Transverse colon (tissue), 4 donors: ENCODE measurements around the gene UBAP2. TPM values are rescaled to one million over a fixed set of nuclear protein-coding genes. Genes with fewer than 3 reads are reported as not detected.

Experiments
- DNase-seq: peaks from one replicate; pipeline ENCODE4 v3.0.0-alpha.2; 2019
- H3K27ac ChIP-seq, 4 donors: fragments of 200-600 bp; sonication (generic); 2 replicates each; pipeline ENCODE4 v1.5.1; 2016 to 2018; ENCODE audit warnings: inconsistent platforms in 4 of 4
- H3K27me3 ChIP-seq: fragments of 200-600 bp; sonication (generic); 2 replicates; pipeline ENCODE4 v1.5.1; 2017; ENCODE audit warnings: inconsistent platforms
- H3K36me3 ChIP-seq, 4 donors: fragments of 200-600 bp; sonication (generic); 2 replicates each; pipeline ENCODE4 v1.5.1; 2017 to 2019; ENCODE audit warnings: inconsistent platforms in 4 of 4
- H3K4me1 ChIP-seq, 4 donors: fragments of 200-600 bp; sonication (generic); 2 replicates each; pipeline ENCODE4 v1.5.1; 2017 to 2020; ENCODE audit warnings: inconsistent platforms in 4 of 4
- H3K4me3 ChIP-seq, 4 donors: fragments of 200-600 bp; sonication (generic); 1 replicate in 1 of 4; 2 replicates in 3 of 4; pipeline versions ENCODE4 v1.5.1 to v1.6.1; 2017 to 2019; ENCODE audit warnings: inconsistent platforms in 4 of 4
- H3K9me3 ChIP-seq, 2 donors: fragments of 200-600 bp; sonication (generic); 2 replicates each; pipeline ENCODE4 v1.5.1; 2017 to 2019; ENCODE audit warnings: inconsistent platforms in 2 of 2
- EP300 ChIP-seq: sonication (generic); formaldehyde crosslinking; IDR thresholded peaks from one replicate; pipeline ENCODE4 v1.6.1; 2017; ENCODE audit warnings: antibody characterized with exemption, low read depth
- POLR2A ChIP-seq: fragments of 450-650 bp; IDR thresholded peaks from one replicate; pipeline ENCODE4 v1.6.1; 2016; ENCODE audit warnings: antibody characterized with exemption, mild to moderate bottlenecking, moderate library complexity
- POLR2AphosphoS5 ChIP-seq, 3 donors: sonication (generic); formaldehyde crosslinking; IDR thresholded peaks; one replicate each; pipeline ENCODE4 v1.6.1; 2016; ENCODE audit warnings: antibody characterized with exemption in 3 of 3
- WGBS, 2 donors: methylation state at CpG; one replicate each; pipeline ENCODE4 v1.1.5; 2018; ENCODE audit warnings: low coverage in 1 of 2; 5-methylcytosine and 5-hydroxymethylcytosine counted together
- in situ Hi-C, 4 donors: fragments of 200-750 bp; cut with MboI; loops; one replicate each; pipeline versions ENCODE4 v1.15.0 to v1.15.1; 2017; ENCODE audit warnings: low sequenced_read_pairs in 3 of 4, low pct_ligation_motif_present in 1 of 4, low pct_unique_long_range_greater_than_20kb in 1 of 4
- intact Hi-C: fragments of 100-400 bp; cut with DNase I; formaldehyde crosslinking; loops from one replicate; pipeline ENCODE4 v1.15.1; 2023; ENCODE audit warnings: low total_unique reads
- total RNA-seq, 4 donors: library from RNA; depleted of rRNA; stranded (reverse); fragments of >200 nt; gene quantifications; one replicate each; pipeline ENCODE4 v1.1.0, GENCODE V29; 2016
- TF ChIP-seq, protein P1 (sequence below), 5 experiments: fragments of 200-600 bp in 3 of 5; fragments of 450-650 bp in 2 of 5; sonication (generic) in 3 of 5; IDR thresholded peaks; 1 replicate in 2 of 5; 2 replicates in 3 of 5; pipeline ENCODE4 v1.5.1; 2016 to 2017; ENCODE audit warnings: antibody characterized with exemption in 5 of 5, inconsistent platforms in 3 of 5, mild to moderate bottlenecking in 2 of 5, moderate library complexity in 1 of 5

Gene UBAP2
- total RNA-seq, 4 donors from 2014 or later = 22.5 to 52.1 (median 31.7) TPM

- intact Hi-C loops = no loop called here
- in situ Hi-C loops = no loop called here
- no peaks in the 10 kb centered on the region for H3K9me3 ChIP-seq
- no peaks in the 10 kb centered on the region for H3K36me3 ChIP-seq
- no peaks in the 10 kb centered on the region for H3K27me3 ChIP-seq
- DNase-seq = no peak
- H3K4me3 ChIP-seq = no peak overlapping the region
- H3K4me1 ChIP-seq = no peaks in the 10 kb centered on the region
- H3K27ac ChIP-seq = no peak overlapping the region
- 49% methylated on average over 4 of the region's 4 CpGs; no CpG with 5 or more reads in 1 of the 2 donors for WGBS, 2 donors
- TF ChIP-seq, protein P1, sequence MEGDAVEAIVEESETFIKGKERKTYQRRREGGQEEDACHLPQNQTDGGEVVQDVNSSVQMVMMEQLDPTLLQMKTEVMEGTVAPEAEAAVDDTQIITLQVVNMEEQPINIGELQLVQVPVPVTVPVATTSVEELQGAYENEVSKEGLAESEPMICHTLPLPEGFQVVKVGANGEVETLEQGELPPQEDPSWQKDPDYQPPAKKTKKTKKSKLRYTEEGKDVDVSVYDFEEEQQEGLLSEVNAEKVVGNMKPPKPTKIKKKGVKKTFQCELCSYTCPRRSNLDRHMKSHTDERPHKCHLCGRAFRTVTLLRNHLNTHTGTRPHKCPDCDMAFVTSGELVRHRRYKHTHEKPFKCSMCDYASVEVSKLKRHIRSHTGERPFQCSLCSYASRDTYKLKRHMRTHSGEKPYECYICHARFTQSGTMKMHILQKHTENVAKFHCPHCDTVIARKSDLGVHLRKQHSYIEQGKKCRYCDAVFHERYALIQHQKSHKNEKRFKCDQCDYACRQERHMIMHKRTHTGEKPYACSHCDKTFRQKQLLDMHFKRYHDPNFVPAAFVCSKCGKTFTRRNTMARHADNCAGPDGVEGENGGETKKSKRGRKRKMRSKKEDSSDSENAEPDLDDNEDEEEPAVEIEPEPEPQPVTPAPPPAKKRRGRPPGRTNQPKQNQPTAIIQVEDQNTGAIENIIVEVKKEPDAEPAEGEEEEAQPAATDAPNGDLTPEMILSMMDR (IDR thresholded peaks at IDR 0.05) = no peak
- TF ChIP-seq EP300 (no peak), POLR2A (no peak), POLR2AphosphoS5 (IDR thresholded peaks at IDR 0.05) (no peak)
These were observed 32.5 kb downstream of the UBAP2 start for GRCh38 chr9:34016149-34016548.

DNA sequence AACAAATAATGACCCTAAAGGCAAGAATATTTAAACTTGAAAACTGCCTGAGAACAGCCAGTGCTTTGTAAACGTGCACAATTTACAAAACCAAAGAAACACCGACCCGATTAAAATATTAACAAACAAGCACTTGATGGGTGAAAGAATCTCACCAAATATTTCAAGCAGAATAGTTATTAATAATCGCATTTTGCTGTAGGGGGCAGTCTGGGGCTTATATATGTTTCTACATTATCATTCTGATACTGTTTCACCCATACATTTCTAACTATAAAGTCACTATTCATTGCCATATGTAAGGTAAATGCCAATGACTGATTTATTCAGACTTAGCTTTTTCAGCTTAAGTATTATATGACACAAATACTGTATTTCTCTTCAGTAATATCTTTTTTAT is 37.7 kb downstream of the UBAP2 start:
- Histone ChIP-seq H3K4me1 (no peaks in the 10 kb centered on the region), H3K36me3 (peaks cover 0 to 9% (median 0%) of the 10 kb centered on the region in 4 donors), H3K4me3 (no peak overlapping the region), H3K9me3 (no peaks in the 10 kb centered on the region), H3K27me3 (no peaks in the 10 kb centered on the region), H3K27ac (no peak overlapping the region)
- DNase-seq = no peak
- TF ChIP-seq, protein P1 (IDR thresholded peaks at IDR 0.05) = peak in 1 of 5 experiments; percentile 17
- TF ChIP-seq POLR2AphosphoS5 (IDR thresholded peaks at IDR 0.05) (no peak), POLR2A (no peak)
- intact Hi-C loops (no loop called here), in situ Hi-C loops (no loop called here)
- 78 to 80% methylated on average over 4 of the region's 4 CpGs for whole genome bisulfite sequencing, 2 donors

DNA sequence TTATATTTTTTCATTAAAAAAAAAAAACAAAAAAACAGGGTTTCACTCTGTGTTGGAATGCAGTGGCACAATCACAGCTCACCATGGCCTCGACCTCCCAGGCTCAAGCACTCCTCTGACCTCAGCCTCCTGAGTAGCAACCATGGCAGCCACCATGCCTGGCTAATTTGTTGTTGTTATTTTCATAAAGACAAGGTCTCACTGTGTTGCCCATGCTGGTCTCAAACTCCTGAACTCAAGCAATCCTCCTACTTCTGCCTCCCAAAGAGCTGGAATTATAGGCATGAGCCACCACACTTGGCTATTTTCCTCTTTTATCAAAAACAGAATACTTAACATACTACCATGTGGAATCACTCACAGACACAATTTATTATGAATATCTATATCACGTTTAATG is 46.7 kb downstream of the UBAP2 start:
- peaks cover 0 to 5% (median 0%) of the 10 kb centered on the region in 4 donors for H3K36me3 ChIP-seq
- no peak for DNase-seq
- H3K4me1 ChIP-seq = no peaks in the 10 kb centered on the region
- in situ Hi-C loops (loop anchor here in 1 of 4 donors (10.0 kb wide), 1 partner anchor 73 kb away; no protein-coding TSS in a partner anchor), intact Hi-C loops (no loop called here)
- H3K27me3 ChIP-seq = no peaks in the 10 kb centered on the region
- TF ChIP-seq, protein P1 (IDR thresholded peaks at IDR 0.05) = no peak
- TF ChIP-seq POLR2AphosphoS5 (IDR thresholded peaks at IDR 0.05) (no peak), POLR2A (no peak), EP300 (no peak)
- H3K9me3 ChIP-seq = no peaks in the 10 kb centered on the region
- no peak overlapping the region for H3K27ac ChIP-seq
- 91% methylated on average over 2 of the region's 2 CpGs for WGBS, 2 donors
- no peak overlapping the region for H3K4me3 ChIP-seq

GRCh38 chr9:34001298-34001697 is 47.4 kb downstream of the UBAP2 start:
- WGBS, 2 donors = 67 to 96% methylated on average over 1 to 3 of the region's 3 CpGs
- Histone ChIP-seq H3K36me3 (peaks cover 0 to 6% (median under 1%) of the 10 kb centered on the region in 4 donors), H3K4me1 (no peaks in the 10 kb centered on the region), H3K27me3 (no peaks in the 10 kb centered on the region), H3K9me3 (no peaks in the 10 kb centered on the region), H3K4me3 (no peak overlapping the region), H3K27ac (no peak overlapping the region)
- intact Hi-C loops (no loop called here), in situ Hi-C loops (loop anchor here in 1 of 4 donors (10.0 kb wide), 1 partner anchor 74 kb away; no protein-coding TSS in a partner anchor)
- no peak for DNase-seq
- TF ChIP-seq EP300 = no peak

DNA sequence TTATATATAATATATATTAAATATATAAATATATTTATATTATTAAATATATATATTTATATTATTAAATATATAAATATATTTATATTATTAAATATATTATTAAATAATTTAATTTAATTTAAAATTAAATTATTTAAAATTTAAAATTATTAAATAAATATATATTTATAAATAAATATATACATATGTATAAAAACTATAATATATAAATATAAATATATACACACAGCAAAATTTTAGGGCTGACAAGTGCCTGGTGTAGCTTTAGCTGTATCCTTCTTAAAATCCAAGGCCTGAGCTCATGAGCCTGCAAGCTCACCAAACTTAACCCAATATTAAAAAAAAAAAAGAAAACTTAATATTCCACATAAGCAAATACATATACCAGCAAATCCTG is 53.2 kb downstream of the UBAP2 start:
- intact Hi-C loops (no loop called here), in situ Hi-C loops (no loop called here)
- Histone ChIP-seq H3K4me3 (no peak overlapping the region), H3K27ac (no peak overlapping the region), H3K9me3 (no peaks in the 10 kb centered on the region), H3K4me1 (no peaks in the 10 kb centered on the region), H3K36me3 (peaks cover 0 to 6% (median 0%) of the 10 kb centered on the region in 4 donors), H3K27me3 (no peaks in the 10 kb centered on the region)
- TF ChIP-seq POLR2AphosphoS5 (IDR thresholded peaks at IDR 0.05) (no peak), POLR2A (no peak)
- DNase-seq = no peak
